ENCODE data around the gene BACH2. TPM values are rescaled to one million over a fixed set of nuclear protein-coding genes. Genes with fewer than 3 reads are reported as not detected.

The BACH2 gene
- total and polyA plus RNA-seq, 12 donors = 0.16 to 4.7 (median 2.4) TPM

DNA sequence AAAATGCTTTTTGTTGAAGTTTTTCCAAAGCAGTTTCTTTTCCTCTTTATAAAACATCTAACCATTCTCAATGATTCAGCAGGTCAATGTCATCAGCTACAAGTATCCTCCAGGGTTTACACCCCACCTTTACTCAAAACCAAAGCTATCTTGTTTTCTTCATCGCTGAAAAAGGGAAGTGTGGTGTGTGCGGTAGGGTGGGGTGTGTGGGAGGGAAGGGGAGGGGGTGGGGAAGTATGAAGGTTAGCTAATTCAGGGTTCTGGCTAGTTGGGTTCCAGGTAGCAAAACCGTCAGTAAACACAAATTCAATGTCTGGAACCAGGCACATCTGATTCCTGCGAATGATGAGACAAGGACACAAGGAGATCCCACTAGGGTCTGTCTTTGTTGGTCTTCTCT, 212.8 kb downstream of the BACH2 start:
- WGBS, 2 donors = 84 to 87% methylated on average over 4 of the region's 4 CpGs
- Histone ChIP-seq H3K4me3 (no peak overlapping the region), H3K27ac (peak overlapping the region in 1 of 10 donors; percentile 67), H3K36me3 (no peaks in the 10 kb centered on the region), H3K4me1 (peaks cover 0 to 36% (median 0%) of the 10 kb centered on the region in 9 donors), H3K9me3 (no peaks in the 10 kb centered on the region), H3K27me3 (no peaks in the 10 kb centered on the region)
- TF ChIP-seq, protein P1, sequence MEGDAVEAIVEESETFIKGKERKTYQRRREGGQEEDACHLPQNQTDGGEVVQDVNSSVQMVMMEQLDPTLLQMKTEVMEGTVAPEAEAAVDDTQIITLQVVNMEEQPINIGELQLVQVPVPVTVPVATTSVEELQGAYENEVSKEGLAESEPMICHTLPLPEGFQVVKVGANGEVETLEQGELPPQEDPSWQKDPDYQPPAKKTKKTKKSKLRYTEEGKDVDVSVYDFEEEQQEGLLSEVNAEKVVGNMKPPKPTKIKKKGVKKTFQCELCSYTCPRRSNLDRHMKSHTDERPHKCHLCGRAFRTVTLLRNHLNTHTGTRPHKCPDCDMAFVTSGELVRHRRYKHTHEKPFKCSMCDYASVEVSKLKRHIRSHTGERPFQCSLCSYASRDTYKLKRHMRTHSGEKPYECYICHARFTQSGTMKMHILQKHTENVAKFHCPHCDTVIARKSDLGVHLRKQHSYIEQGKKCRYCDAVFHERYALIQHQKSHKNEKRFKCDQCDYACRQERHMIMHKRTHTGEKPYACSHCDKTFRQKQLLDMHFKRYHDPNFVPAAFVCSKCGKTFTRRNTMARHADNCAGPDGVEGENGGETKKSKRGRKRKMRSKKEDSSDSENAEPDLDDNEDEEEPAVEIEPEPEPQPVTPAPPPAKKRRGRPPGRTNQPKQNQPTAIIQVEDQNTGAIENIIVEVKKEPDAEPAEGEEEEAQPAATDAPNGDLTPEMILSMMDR (IDR thresholded peaks at IDR 0.05) = no peak
- no peak for DNase-seq
- intact Hi-C loops (cut with DNase I) = loop anchor here in 1 of 10 donors (10.0 kb wide), 1 partner anchor 391 kb away; no protein-coding TSS in a partner anchor
- no peak for ATAC-seq

DNA sequence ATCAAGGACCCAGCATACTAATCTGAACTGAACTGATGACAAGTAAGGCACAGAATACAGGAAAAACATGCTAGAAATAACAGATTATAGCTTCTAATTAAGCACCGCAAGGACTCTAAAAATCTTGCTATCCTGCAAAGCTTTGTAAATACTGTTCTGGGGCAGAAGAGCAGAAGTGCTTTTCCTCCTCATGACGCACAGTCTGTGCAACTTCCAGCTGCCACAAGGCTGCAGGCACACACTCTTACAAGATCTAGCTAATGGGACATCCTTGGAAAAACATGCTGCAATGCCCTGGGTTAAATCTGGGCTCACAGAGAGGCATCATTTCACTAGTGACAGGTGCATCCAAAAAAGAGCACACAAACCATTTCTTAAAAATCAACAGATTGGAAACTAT, 213.8 kb downstream of the BACH2 start:
- H3K36me3 ChIP-seq = no peaks in the 10 kb centered on the region
- intact Hi-C loops (cut with DNase I) = loop anchor here in 1 of 10 donors (10.0 kb wide), 1 partner anchor 392 kb away; no protein-coding TSS in a partner anchor
- no peak for ATAC-seq
- H3K27ac ChIP-seq = no peak overlapping the region
- WGBS, 2 donors = 83 to 86% methylated on average over 2 of the region's 2 CpGs
- no peak for DNase-seq
- no peaks in the 10 kb centered on the region for H3K9me3 ChIP-seq
- no peak overlapping the region for H3K4me3 ChIP-seq
- peaks cover 0 to 29% (median 0%) of the 10 kb centered on the region in 9 donors for H3K4me1 ChIP-seq
- TF ChIP-seq, protein P1 (IDR thresholded peaks at IDR 0.05) = no peak
- H3K27me3 ChIP-seq = no peaks in the 10 kb centered on the region

DNA sequence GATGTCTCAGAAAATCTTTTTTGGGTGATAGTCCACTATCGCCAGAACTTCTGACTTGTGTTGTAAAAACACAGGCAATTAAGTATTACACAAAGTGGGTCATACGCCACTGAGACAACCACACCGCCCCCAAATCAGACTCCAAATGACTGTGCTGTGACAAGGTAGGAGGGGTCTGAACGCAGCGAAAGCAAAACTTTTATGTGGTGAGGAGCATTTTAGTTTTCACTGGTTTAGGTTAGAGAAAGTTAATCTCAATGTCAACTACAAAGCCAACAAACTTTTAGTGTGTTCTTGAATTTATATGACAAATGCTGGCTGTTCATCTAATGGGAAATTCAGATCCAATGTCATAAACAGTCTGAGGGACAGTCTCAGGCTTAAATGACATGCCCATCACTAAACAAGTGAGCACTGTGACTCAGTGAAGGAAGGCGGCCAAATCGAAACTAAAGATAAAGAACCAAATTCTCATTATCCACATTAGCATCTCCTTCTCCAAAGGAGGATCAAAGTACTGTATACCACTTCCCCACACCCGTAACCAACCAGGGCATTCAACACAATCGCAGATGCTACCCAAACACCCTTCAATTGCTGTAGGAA, 215.7 kb downstream of the BACH2 start:
- ATAC-seq = no peak
- 91 to 94% methylated on average over 9 of the region's 9 CpGs for WGBS, 2 donors

DNA sequence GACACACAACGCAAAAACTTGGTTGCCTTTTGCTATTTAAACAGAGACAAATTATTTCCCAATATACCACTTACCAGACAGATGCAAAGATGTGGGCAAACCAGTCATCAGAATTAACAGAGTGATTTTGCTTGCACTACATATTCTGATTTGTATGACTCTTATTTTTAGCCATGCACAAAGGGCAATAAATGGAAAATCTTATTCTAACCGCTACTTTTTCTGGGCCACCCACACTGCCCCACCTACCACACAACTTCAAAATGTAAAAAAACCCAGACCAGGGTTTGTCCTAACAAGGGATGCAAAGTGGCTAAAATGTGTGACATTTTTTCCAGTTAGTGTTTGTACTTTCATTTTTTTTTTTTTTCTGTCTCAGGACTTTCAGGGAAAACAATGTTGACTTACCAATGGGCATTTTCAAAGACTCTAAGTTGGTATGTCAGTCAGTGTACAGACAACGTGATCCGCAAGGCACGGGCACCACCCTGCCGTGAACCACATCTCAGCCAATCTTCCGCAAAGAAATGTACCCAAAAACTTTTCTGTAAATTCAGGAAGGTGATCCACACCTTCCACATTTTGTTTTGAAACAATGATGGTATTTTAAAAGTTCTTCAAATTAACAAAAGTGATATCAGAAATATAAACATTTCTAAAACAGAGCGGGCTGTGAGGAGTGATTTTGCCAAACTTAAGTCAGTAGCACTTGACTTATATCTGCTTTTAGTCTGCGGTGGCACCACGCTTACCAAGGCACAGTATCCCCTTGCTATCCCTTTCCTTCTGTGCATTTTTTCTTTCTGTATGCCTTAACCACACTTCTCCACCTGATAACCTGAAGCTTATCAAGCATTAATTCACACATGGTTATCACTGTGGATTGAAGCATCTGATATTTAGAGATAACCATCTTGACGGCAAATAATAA, 216.8 kb downstream of the BACH2 start:
- WGBS, 2 donors = 94 to 95% methylated on average over 11 of the region's 11 CpGs
- Histone ChIP-seq H3K36me3 (no peaks in the 10 kb centered on the region), H3K27me3 (no peaks in the 10 kb centered on the region), H3K27ac (peak overlapping the region in 1 of 10 donors; percentile 52), H3K4me1 (peaks cover 0 to 29% (median 0%) of the 10 kb centered on the region in 9 donors), H3K4me3 (peak overlapping the region in 1 of 10 donors; percentile 28), H3K9me3 (no peaks in the 10 kb centered on the region)
- ATAC-seq (no peak), DNase-seq (no peak)
- TF ChIP-seq, protein P1 (IDR thresholded peaks at IDR 0.05) = no peak
- intact Hi-C loops (cut with DNase I) = loop anchor here in 1 of 10 donors (10.0 kb wide), 1 partner anchor 395 kb away; no protein-coding TSS in a partner anchor

More for the DNA sequence above, 215.7 kb downstream of the BACH2 start:
- peak overlapping the region in 1 of 10 donors; percentile 28 for H3K4me3 ChIP-seq
- peaks cover 0 to 29% (median 0%) of the 10 kb centered on the region in 9 donors for H3K4me1 ChIP-seq
- no peak for DNase-seq
- peak overlapping the region in 1 of 10 donors; percentile 52 for H3K27ac ChIP-seq
- TF ChIP-seq, protein P1 (IDR thresholded peaks at IDR 0.05) = no peak
- no peaks in the 10 kb centered on the region for H3K36me3 ChIP-seq
- H3K27me3 ChIP-seq = no peaks in the 10 kb centered on the region
- no peaks in the 10 kb centered on the region for H3K9me3 ChIP-seq
- intact Hi-C loops (cut with DNase I) = loop anchor here in 1 of 10 donors (10.0 kb wide), 1 partner anchor 394 kb away; no protein-coding TSS in a partner anchor

Data from heart right ventricle (tissue), 16 donors.